T-cell (primary cell): ENCODE measurements around the gene TPD52L2. TPM values are rescaled to one million over a fixed set of nuclear protein-coding genes. Genes with fewer than 3 reads are reported as not detected.
A peak's percentile ranks its signal among the peaks of the same experiment; 100 is the strongest.

Source experiments
- ATAC-seq, 4 experiments: fragments of 200-7000 bp in 3 of 4; fragments of 150-1000 bp in 1 of 4; cut with Tn5 transposase; replicated peaks in 1 of 4; 1 replicate in 3 of 4; 2 replicates in 1 of 4; pipeline ENCODE4 v1.10.0; 2021; ENCODE audit warnings: moderate library complexity in 3 of 4, mild to moderate bottlenecking in 2 of 4, moderate number of reproducible peaks in 1 of 4
- CTCF ChIA-PET, 2 donors: fragments of 300-600 bp; sonication (Branson Sonifier 250); formaldehyde crosslinking; loops; one replicate each; lab custom pipeline; 2022; ENCODE audit warnings: antibody characterized with exemption in 2 of 2; lab: Charles Lee
- POLR2A ChIA-PET, 2 donors: fragments of 300-600 bp; sonication (Branson Sonifier 250); formaldehyde crosslinking; loops; one replicate each; lab custom pipeline; 2022; ENCODE audit warnings: antibody characterized with exemption in 2 of 2; lab: Charles Lee
- DNase-seq, 35 experiments: peaks; one replicate each; pipeline versions ENCODE4 v3.0.0 to v3.0.0-alpha.2; 2013 to 2023
- H3K27ac ChIP-seq: one replicate; pipeline ENCODE4 v1.5.1; 2013; ENCODE audit warnings: low read length
- H3K27me3 ChIP-seq, 2 experiments: replicated peaks in 1 of 2; 1 replicate in 1 of 2; 2 replicates in 1 of 2; pipeline versions ENCODE4 v1.6.1 to v1.7.0; 2013; ENCODE audit warnings: low read length in 1 of 2, mixed read lengths in 1 of 2; ENCODE audit not compliant: control insufficient read depth in 2 of 2, insufficient read depth in 2 of 2; ENCODE audit errors: extremely low read depth in 1 of 2
- H3K36me3 ChIP-seq, 2 donors: 1 replicate in 1 of 2; 2 replicates in 1 of 2; pipeline versions ENCODE4 v1.6.1 to v1.7.0; 2013; ENCODE audit warnings: low read length in 1 of 2; ENCODE audit not compliant: control insufficient read depth in 2 of 2, insufficient read depth in 1 of 2; ENCODE audit errors: extremely low read depth in 1 of 2
- H3K4me1 ChIP-seq, 2 experiments: 1 replicate in 1 of 2; 2 replicates in 1 of 2; pipeline versions ENCODE4 v1.6.1 to v1.7.0; 2013; ENCODE audit warnings: low read length in 2 of 2, mixed read lengths in 1 of 2; ENCODE audit not compliant: insufficient read depth in 2 of 2, control insufficient read depth in 1 of 2; ENCODE audit errors: extremely low read depth in 1 of 2
- H3K4me3 ChIP-seq, 2 donors: 1 replicate in 1 of 2; 2 replicates in 1 of 2; pipeline versions ENCODE4 v1.5.1 to v1.7.0; 2013; ENCODE audit warnings: mild to moderate bottlenecking in 2 of 2, low read length in 1 of 2, moderate library complexity in 1 of 2; ENCODE audit not compliant: control insufficient read depth in 1 of 2; ENCODE audit errors: extremely low read depth in 1 of 2
- H3K9me3 ChIP-seq: 2 replicates; pipeline ENCODE4 v1.7.0; 2013
- H3K27ac Mint-ChIP-seq, 2 donors: one replicate each; pipeline ENCODE4 v1.8.0; 2020 to 2021; ENCODE audit warnings: mild to moderate bottlenecking in 2 of 2, mixed read lengths in 2 of 2
- H3K27me3 Mint-ChIP-seq, 2 donors: one replicate each; pipeline ENCODE4 v1.8.0; 2021 to 2022; ENCODE audit warnings: mixed read lengths in 2 of 2
- H3K36me3 Mint-ChIP-seq: one replicate; pipeline ENCODE4 v1.8.0; 2021; ENCODE audit warnings: mixed read lengths
- H3K4me1 Mint-ChIP-seq, 3 donors: one replicate each; pipeline ENCODE4 v1.8.0; 2020 to 2022; ENCODE audit warnings: mixed read lengths in 3 of 3, mild to moderate bottlenecking in 1 of 3
- H3K4me3 Mint-ChIP-seq, 3 donors: one replicate each; pipeline ENCODE4 v1.8.0; 2020 to 2022; ENCODE audit warnings: mild to moderate bottlenecking in 3 of 3, mixed read lengths in 3 of 3, moderate library complexity in 3 of 3
- H3K9me3 Mint-ChIP-seq, 3 donors: one replicate each; pipeline ENCODE4 v1.8.0; 2020 to 2022; ENCODE audit warnings: mixed read lengths in 3 of 3
- WGBS: methylation state at CpG from one replicate; pipeline ENCODE4 v1.1.5; 2013; ENCODE audit warnings: missing lambda C conversion rate; ENCODE audit not compliant: insufficient coverage; 5-methylcytosine and 5-hydroxymethylcytosine counted together
- total RNA-seq, 35 experiments: library from RNA in 6 of 35; stranded (reverse) in 6 of 35; fragments of 120-200 nt in 1 of 35; gene quantifications; one replicate each; pipeline versions ENCODE4 v1.2.1 to v1.2.4 and lab custom pipeline; 2013 to 2026

TPD52L2 gene
- total RNA-seq, 5 donors from 2014 or later (not counting 1 experiment from before 2014, with no cell fraction given): 27.8 to 44.1 (median 39.3) TPM

DNA sequence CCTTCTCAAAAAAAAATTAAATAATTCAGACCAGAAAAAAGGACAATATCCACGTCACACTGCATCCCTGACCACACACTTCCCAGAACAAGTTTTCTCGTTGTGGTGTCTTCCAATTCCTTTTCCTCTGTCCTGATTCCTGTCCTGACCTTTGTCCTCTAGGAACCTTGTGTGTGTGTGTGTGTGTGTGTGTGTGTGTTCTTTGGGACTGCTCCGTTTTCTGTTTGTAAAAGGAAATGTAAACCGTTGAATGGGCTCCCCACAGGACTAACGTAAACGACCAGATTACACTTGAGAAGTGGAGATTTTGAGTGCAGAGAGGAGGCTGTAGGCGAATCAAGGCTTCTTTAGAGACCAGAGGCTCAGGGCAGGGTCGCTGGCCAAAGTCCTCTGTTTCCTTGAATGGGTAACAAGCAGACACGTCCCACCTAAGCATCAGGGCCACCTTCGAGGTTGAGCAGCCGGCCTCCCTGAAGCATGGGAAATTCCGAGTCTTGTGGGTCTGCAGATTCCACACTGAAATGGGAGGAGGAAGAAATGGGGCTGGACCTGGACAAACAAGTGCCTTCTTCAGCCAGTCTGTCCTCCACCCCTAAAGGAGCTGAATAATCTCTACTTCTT, 41.3 kb upstream of the TPD52L2 start:
- H3K4me1 ChIP-seq: no peaks in the 10 kb centered on the region
- no peaks in the 10 kb centered on the region for H3K36me3 ChIP-seq
- WGBS: 86% methylated on average over 3 of the region's 12 CpGs
- H3K36me3 Mint-ChIP-seq: no peaks in the 10 kb centered on the region
- ATAC-seq: no peak
- no peaks in the 10 kb centered on the region for H3K9me3 ChIP-seq
- H3K27ac Mint-ChIP-seq: no peak overlapping the region
- no peak overlapping the region for H3K27ac ChIP-seq
- no peak overlapping the region for H3K4me3 Mint-ChIP-seq
- no peak for DNase-seq
- peaks cover 0 to 68% of the 10 kb centered on the region in 2 experiments for H3K27me3 ChIP-seq
- peaks cover 27 to 39% of the 10 kb centered on the region in 2 donors for H3K27me3 Mint-ChIP-seq
- H3K4me1 Mint-ChIP-seq: peaks cover 0 to 2% (median 0%) of the 10 kb centered on the region in 3 donors
- CTCF ChIA-PET: no interaction called here
- H3K9me3 Mint-ChIP-seq: no peaks in the 10 kb centered on the region
- no peak overlapping the region for H3K4me3 ChIP-seq
- POLR2A ChIA-PET: no interaction called here

DNA sequence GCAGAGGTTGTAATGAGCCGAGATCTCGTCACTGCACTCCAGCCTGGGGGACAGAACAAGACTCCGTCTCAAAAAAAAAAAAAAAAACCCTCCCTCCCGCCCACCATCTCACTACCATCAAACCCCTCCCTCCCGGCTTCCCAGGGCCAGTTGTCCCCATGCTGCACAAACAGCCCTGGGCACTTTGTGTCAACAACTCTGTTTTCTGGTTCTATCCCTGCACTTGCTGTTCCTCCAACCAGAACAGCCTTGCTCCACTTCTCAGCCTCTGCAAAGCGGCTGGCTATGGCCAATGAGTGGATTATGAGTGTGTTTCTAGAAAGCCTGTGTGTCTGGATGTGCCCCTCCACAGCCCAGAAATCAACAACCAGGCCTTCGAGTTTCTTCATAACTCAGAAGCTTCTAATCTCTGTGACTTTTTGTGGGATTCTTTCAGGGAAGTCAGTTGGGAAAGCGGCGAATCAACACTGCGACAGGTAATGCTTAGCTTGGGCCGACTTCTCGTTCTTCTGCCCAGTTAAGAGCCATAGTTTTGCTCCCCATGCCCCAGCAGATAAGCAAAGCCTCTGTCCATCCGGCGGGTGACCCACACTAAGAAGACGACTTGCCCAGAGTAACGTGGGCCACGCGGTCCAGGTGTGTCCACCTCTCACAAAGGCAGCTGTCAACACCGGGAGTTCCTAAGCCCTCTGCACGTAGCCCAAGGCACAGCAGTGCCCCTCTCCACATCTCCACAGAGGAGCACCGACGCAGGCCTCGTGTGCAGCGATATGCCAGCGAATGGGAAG, 39.5 kb upstream of the TPD52L2 start:
- Histone ChIP-seq H3K36me3 (no peaks in the 10 kb centered on the region), H3K4me3 (no peak overlapping the region), H3K4me1 (peaks cover 3 to 9% of the 10 kb centered on the region in 2 experiments), H3K9me3 (no peaks in the 10 kb centered on the region), H3K27me3 (peaks cover 5 to 84% of the 10 kb centered on the region in 2 experiments), H3K27ac (no peak overlapping the region)
- H3K4me1 Mint-ChIP-seq: peaks cover 9 to 11% (median 10%) of the 10 kb centered on the region in 3 donors
- no peak for DNase-seq
- WGBS: 86% methylated on average over 16 of the region's 25 CpGs
- no peaks in the 10 kb centered on the region for H3K36me3 Mint-ChIP-seq
- CTCF ChIA-PET: no interaction called here
- POLR2A ChIA-PET: no interaction called here
- no peaks in the 10 kb centered on the region for H3K9me3 Mint-ChIP-seq
- H3K27ac Mint-ChIP-seq: no peak overlapping the region
- no peak for ATAC-seq
- no peak overlapping the region for H3K4me3 Mint-ChIP-seq
- H3K27me3 Mint-ChIP-seq: peaks cover 36 to 53% of the 10 kb centered on the region in 2 donors

DNA sequence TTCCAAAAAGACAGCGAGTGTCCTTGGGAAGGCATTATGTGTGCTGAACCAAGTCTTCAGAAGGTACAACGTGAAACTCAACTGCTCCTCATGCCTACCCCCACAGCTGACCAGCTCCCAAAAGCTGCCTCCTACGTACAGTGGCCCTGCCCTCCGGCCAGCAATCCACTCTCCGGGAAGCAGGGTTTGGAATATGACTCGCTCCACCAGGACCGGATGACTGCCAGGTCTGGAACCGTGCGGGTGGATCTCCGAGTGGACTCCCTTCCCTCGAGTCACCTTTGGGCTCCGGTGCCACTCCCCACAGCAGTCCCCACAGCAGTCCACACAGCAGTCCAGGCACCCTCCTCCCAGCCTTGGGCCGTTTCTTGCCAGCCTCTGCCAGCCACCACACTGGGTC, 38.3 kb upstream of the TPD52L2 start:
- Mint-ChIP-seq H3K4me1 (peaks cover 9 to 11% (median 10%) of the 10 kb centered on the region in 3 donors), H3K36me3 (no peaks in the 10 kb centered on the region), H3K27ac (no peak overlapping the region), H3K27me3 (peaks cover 35 to 51% of the 10 kb centered on the region in 2 donors), H3K4me3 (no peak overlapping the region), H3K9me3 (no peaks in the 10 kb centered on the region)
- Histone ChIP-seq H3K9me3 (no peaks in the 10 kb centered on the region), H3K36me3 (no peaks in the 10 kb centered on the region), H3K4me3 (no peak overlapping the region), H3K27ac (no peak overlapping the region), H3K4me1 (peaks cover 3 to 9% of the 10 kb centered on the region in 2 experiments), H3K27me3 (peaks cover 5 to 77% of the 10 kb centered on the region in 2 experiments)
- ChIA-PET POLR2A (no interaction called here), CTCF (no interaction called here)
- WGBS: 85% methylated on average over 13 of the region's 13 CpGs
- no peak for ATAC-seq
- no peak for DNase-seq

DNA sequence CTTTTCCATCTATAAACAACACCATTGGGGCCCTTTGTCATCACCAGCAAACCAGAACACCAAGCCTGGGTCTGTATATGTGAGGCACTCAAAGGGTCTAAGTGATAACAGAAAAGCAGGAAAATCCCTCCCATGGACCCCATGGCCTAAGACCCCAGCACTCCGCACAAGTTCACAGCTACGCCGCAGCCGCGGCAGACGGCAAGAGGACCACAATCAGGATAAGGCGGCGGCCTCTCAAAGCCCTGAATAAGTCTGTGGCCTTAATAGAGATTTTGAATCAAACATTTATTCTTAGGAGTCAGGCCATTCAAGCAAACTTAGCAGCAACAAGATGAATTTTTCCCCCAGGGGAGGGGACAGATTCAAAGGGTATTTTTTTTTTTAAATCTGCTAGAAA, 36.9 kb upstream of the TPD52L2 start:
- Mint-ChIP-seq H3K4me1 (peaks cover 9 to 11% (median 10%) of the 10 kb centered on the region in 3 donors), H3K9me3 (no peaks in the 10 kb centered on the region), H3K27me3 (peaks cover 33 to 56% of the 10 kb centered on the region in 2 donors), H3K27ac (peak overlapping the region in 1 of 2 donors; percentile 52), H3K36me3 (no peaks in the 10 kb centered on the region), H3K4me3 (no peak overlapping the region)
- no peak overlapping the region for H3K4me3 ChIP-seq
- no peak for ATAC-seq
- H3K27me3 ChIP-seq: peaks cover 5 to 79% of the 10 kb centered on the region in 2 experiments
- H3K27ac ChIP-seq: no peak overlapping the region
- DNase-seq: no peak
- ChIA-PET CTCF (interaction anchor here in 1 of 2 donors (0.7 kb wide), 1 partner anchor 18 kb away, joined by 4 read pairs; no protein-coding TSS in a partner anchor), POLR2A (interaction anchor here in 1 of 2 donors (0.6 kb wide), 1 partner anchor 287 kb away, joined by 4 read pairs; no protein-coding TSS in a partner anchor)
- peaks cover 3 to 9% of the 10 kb centered on the region in 2 experiments for H3K4me1 ChIP-seq
- 97% methylated on average over 6 of the region's 8 CpGs for WGBS
- H3K36me3 ChIP-seq: no peaks in the 10 kb centered on the region
- no peaks in the 10 kb centered on the region for H3K9me3 ChIP-seq

DNA sequence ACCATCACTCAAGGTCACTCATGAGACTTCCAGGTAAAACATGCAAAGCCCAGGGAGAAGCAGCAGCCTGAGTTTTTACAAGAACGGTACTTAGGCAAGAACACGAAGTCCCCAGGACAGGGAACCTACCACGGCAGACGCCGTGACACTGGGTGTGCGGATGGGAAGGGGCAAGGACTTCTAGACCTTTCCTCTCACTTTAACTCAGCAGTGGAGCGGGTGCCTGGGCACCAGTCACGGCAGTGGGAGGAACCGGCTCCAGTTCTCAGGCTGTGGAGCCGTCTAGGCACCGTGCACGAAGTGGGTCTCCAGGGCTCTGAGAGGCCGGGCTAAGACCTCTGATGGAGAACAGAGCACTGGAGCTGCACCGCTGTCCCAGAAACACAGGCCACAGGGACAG, 36.5 kb upstream of the TPD52L2 start:
- peak overlapping the region in 1 of 3 donors; percentile 85 for H3K4me3 Mint-ChIP-seq
- Histone ChIP-seq H3K36me3 (no peaks in the 10 kb centered on the region), H3K27me3 (peaks cover 5 to 75% of the 10 kb centered on the region in 2 experiments), H3K4me3 (no peak overlapping the region), H3K9me3 (no peaks in the 10 kb centered on the region), H3K27ac (no peak overlapping the region), H3K4me1 (peaks cover 3 to 9% of the 10 kb centered on the region in 2 experiments)
- no peaks in the 10 kb centered on the region for H3K9me3 Mint-ChIP-seq
- CTCF ChIA-PET: no interaction called here
- POLR2A ChIA-PET: no interaction called here
- ATAC-seq (no peak), DNase-seq (no peak)
- WGBS: 96% methylated on average over 8 of the region's 14 CpGs
- H3K4me1 Mint-ChIP-seq: peaks cover 9 to 11% (median 11%) of the 10 kb centered on the region in 3 donors
- no peak overlapping the region for H3K27ac Mint-ChIP-seq
- H3K27me3 Mint-ChIP-seq: peaks cover 33 to 58% of the 10 kb centered on the region in 2 donors
- H3K36me3 Mint-ChIP-seq: no peaks in the 10 kb centered on the region

DNA sequence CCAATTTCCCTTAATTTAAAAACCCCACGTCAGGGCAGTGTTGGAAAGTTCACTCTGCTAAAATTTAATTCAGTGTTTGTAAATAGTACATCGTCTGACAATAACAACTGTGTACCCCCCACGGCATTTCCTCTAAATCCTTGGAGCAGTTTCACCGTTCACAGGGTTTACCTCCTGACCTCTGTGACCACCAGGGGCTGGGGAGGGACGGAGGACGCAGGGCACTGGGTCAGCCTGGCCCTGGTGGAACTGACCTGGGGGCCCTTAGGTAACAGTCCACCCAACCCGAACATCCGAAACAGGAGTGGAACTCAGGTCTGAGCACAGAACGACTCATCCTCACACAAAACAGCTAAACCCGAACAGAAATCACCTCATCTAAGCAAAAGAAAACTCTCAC, 36.1 kb upstream of the TPD52L2 start:
- H3K36me3 Mint-ChIP-seq: no peaks in the 10 kb centered on the region
- H3K4me3 Mint-ChIP-seq: peak overlapping the region in 2 of 3 donors; percentile 77 to 85
- H3K27me3 Mint-ChIP-seq: peaks cover 30 to 58% of the 10 kb centered on the region in 2 donors

More for the DNA sequence above, 36.1 kb upstream of the TPD52L2 start:
- no peak for DNase-seq
- no peaks in the 10 kb centered on the region for H3K9me3 ChIP-seq
- no peaks in the 10 kb centered on the region for H3K36me3 ChIP-seq
- peaks cover 3 to 9% of the 10 kb centered on the region in 2 experiments for H3K4me1 ChIP-seq
- CTCF ChIA-PET: no interaction called here
- H3K4me3 ChIP-seq: no peak overlapping the region
- Mint-ChIP-seq H3K27ac (no peak overlapping the region), H3K4me1 (peaks cover 9 to 11% (median 11%) of the 10 kb centered on the region in 3 donors), H3K9me3 (no peaks in the 10 kb centered on the region)
- H3K27me3 ChIP-seq: peaks cover 5 to 71% of the 10 kb centered on the region in 2 experiments
- POLR2A ChIA-PET: no interaction called here
- no peak overlapping the region for H3K27ac ChIP-seq
- no peak for ATAC-seq
- WGBS: 92% methylated on average over 7 of the region's 10 CpGs
